Astrocyte (in vitro differentiated cells and primary cell): Measurements from ENCODE around the gene SYNC.

Source experiments
- EZH2 ChIP-seq: IDR thresholded peaks from 2 replicates; pipeline ENCODE4 v1.6.1; 2012; ENCODE audit warnings: mild to moderate bottlenecking, low read length, inconsistent platforms; ENCODE audit not compliant: insufficient read depth
- TF ChIP-seq, protein P1 (sequence below): IDR thresholded peaks from 2 replicates; pipeline ENCODE4 v1.5.1; 2011; ENCODE audit warnings: low read depth, mild to moderate bottlenecking, inconsistent platforms, low read length, moderate library complexity; ENCODE audit not compliant: insufficient read depth

- TF ChIP-seq, protein P1, sequence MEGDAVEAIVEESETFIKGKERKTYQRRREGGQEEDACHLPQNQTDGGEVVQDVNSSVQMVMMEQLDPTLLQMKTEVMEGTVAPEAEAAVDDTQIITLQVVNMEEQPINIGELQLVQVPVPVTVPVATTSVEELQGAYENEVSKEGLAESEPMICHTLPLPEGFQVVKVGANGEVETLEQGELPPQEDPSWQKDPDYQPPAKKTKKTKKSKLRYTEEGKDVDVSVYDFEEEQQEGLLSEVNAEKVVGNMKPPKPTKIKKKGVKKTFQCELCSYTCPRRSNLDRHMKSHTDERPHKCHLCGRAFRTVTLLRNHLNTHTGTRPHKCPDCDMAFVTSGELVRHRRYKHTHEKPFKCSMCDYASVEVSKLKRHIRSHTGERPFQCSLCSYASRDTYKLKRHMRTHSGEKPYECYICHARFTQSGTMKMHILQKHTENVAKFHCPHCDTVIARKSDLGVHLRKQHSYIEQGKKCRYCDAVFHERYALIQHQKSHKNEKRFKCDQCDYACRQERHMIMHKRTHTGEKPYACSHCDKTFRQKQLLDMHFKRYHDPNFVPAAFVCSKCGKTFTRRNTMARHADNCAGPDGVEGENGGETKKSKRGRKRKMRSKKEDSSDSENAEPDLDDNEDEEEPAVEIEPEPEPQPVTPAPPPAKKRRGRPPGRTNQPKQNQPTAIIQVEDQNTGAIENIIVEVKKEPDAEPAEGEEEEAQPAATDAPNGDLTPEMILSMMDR, result no peak
- no peak for TF ChIP-seq EZH2
Measured at GRCh38 chr1:32695098-32695904, 7.3 kb downstream of the SYNC start.
